Activated T-cell treated with anti-CD3 and anti-CD28 coated beads for 48 hours (primary cell): ENCODE results near the gene ABRACL.
"Not testable (repeated sequence)": the region's sequence is repeated elsewhere in the genome, so short reads cannot be mapped to it uniquely, and the experiment has no call there.

Source experiments
- DNase-seq: peaks from one replicate; pipeline ENCODE4 v3.0.0-alpha.2; 2020; ENCODE audit warnings: low read depth

ABRACL gene

GRCh38 chr6:139011980-139012379, 16.6 kb upstream of the ABRACL start:
- DNase-seq = no peak

DNA sequence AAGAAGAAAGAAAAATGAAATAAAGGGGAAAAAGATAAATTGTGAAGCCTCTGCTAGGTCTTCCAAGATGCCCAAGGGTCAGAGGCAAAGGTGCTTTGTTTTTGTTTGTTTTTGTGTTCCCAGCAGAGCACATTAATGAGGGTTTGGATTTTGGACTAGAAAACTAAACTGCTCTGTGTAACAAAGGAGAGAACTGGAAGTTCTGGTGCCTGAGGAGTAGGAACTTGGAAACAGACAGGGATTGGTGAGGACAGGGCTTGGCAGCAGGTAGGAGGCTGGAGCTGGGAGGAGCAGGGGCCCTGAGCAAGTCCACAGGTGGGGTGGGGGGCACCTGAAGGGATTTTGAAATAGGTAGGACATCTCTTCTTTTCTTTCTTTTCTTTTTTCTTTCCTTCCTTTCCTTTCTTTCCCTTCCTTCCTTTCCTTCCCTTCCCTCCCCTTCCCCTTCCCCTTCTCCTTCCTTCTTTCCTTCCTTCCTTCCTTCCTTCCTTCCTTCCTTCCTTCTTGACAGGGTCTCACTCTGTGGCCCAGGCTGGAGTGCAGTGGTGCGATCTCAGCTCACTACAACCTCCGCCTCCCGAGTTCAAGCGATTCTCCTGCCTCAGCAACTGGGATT, 15.3 kb upstream of the ABRACL start:
- no peak for DNase-seq

- DNase-seq = no peak
These were observed 13.6 kb upstream of the ABRACL start for GRCh38 chr6:139014945-139015344.

DNA sequence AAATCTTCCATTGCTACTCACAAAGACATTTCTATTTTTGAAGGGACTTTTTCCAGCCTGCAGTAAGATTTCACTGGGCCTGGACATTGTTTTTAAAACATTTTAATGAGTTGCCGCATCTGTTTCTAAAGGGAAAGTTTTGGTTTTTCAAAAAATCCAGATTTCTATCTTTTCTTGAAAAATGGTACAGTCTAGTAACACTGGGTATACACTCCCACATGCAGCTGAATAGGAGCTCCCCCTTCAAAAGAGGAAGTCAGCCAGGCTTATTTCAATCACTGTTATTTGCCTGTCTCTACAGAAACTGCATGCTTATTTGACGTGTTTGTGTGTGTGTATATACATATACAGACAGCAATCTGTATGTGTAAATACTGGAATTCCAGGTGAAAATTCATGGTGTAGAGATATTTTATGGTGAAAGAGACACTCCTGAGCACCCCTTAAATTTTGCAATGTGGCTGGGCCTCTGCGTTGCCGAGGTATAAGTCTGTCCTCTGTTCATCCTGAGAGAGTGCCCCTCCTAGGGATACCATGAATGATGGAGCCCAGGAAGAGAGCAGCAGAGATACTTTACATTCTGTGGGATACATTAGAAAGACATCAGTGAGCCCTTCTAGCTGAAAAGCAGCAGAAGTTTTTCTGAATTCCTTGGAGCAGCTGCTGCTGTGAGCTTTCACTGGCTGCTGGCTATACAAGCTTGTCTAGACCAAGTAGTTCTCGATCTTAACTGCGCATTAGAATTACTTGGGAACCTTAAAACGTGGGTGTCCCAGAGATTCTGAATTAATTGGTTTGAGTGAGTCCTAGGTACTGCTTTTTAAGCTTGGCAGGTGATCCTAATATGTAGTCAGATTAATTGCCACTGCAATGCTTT, 12.0 kb upstream of the ABRACL start:
- DNase-seq = no peak

DNA sequence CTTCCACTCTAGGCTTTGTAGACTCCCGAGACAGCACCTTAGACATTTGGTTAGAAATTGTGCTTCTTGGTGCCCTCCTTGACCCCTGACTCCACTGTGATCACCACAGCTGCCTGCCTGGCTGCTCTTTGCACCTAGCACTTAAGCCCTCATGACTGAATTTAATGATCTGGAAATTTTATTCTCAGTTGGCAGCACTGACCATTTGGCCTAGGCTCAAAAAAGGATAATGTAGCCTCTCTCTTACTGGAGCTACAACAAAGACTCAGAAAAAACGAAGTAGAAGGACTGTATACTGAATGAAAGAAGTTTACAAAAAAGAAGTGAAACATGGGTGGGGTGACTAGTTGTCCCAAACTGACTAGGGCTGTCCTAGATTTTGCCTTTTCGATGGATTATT, 11.3 kb upstream of the ABRACL start:
- no peak for DNase-seq

GRCh38 chr6:139019722-139020121, 8.8 kb upstream of the ABRACL start:
- no peak for DNase-seq

GRCh38 chr6:139020689-139021088, 7.9 kb upstream of the ABRACL start:
- DNase-seq = no peak

GRCh38 chr6:139025416-139025815, 3.1 kb upstream of the ABRACL start:
- not testable (repeated sequence) for DNase-seq

GRCh38 chr6:139027620-139028182, 844 bp upstream of the ABRACL start:
- peak; percentile 25 for DNase-seq

GRCh38 chr6:139028215-139028657, 309 bp upstream of the ABRACL start:
- no peak for DNase-seq

GRCh38 chr6:139029470-139030227, 1.1 kb downstream of the ABRACL start:
- DNase-seq = peak; percentile 27

- no peak for DNase-seq
These were observed 1.9 kb downstream of the ABRACL start for GRCh38 chr6:139030228-139030963.

- DNase-seq = no peak
These were observed 8.9 kb downstream of the ABRACL start for GRCh38 chr6:139037490-139037889.

- no peak for DNase-seq
These were observed 15.7 kb downstream of the ABRACL start for GRCh38 chr6:139044250-139044649.

DNA sequence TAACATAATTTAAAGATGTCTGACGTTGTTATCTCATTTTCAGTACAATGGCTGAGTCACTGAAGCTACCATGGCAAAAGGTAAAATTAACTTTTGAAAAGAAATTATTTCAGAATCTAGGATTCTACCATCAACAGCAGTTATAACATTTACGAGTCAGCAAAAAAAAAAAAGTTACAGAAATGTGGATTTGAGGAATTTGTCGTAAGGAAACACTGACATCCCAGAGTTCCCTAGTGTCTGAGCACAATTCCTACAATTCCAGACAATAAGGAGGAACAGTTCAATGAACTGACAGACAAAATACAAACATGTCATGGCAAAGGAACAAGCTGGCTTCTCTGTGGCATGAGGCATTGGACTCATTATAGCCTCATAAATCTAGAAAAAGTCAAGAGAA, 19.1 kb downstream of the ABRACL start:
- no peak for DNase-seq

GRCh38 chr6:139048912-139049311, 20.4 kb downstream of the ABRACL start:
- not testable (repeated sequence) for DNase-seq

DNA sequence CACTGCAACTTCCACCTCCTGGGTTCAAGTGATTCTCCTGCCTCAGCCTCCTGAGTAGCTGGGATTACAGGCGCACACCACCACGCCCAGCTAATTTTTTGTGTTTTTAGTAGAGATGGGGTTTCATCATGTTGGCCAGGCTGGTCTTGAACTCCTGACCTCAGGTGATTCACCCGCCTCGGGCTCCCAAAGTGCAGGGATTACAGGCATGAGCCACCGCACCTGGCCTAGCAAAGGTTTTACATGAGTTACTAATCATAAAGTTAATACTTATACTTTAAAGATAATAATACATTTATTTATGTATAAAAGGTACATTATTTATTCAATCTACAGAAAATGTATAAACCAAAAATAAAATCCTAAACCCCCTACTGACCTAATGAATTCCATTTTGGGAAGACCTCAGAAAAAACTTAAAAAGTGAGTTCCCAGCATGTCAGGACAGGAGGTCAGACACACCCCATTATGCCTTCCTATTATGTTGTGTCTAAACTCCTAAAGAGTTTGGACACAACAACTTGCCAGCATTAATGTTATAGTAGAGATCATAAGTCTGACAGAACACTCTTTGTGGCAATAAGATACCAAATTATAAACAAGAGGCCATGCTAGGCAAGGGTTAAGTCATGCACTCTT, 21.7 kb downstream of the ABRACL start:
- DNase-seq = not testable (repeated sequence)

- no peak for DNase-seq
These were observed 22.3 kb downstream of the ABRACL start for GRCh38 chr6:139050770-139051313.

- no peak for DNase-seq
These were observed 23.0 kb downstream of the ABRACL start for GRCh38 chr6:139051396-139052060.

- DNase-seq = no peak
These were observed 24.8 kb downstream of the ABRACL start for GRCh38 chr6:139053382-139053781.
